OCI-LY1 (cell line): Measurements from ENCODE around the gene SPRED2.

Experiments used
- H2AFZ ChIP-seq: fragments of 200-600 bp; sonication (generic), shearing (Covaris generic); 2 replicates; pipeline ENCODE4 v1.6.0; 2014; ENCODE audit warnings: antibody characterized with exemption, mild to moderate bottlenecking, low read length
- H3F3A ChIP-seq: fragments of 200-600 bp; sonication (generic), shearing (Covaris generic); 2 replicates; pipeline ENCODE4 v1.6.0; 2014; ENCODE audit warnings: mild to moderate bottlenecking, antibody characterized with exemption, low read length, moderate library complexity; ENCODE audit not compliant: insufficient read depth
- H3K27ac ChIP-seq: fragments of 200-600 bp; sonication (generic); 2 replicates; pipeline ENCODE4 v1.5.1; 2014; ENCODE audit warnings: low read length, mixed run types, mild to moderate bottlenecking, low read depth; ENCODE audit not compliant: poor library complexity, severe bottlenecking
- H3K27me3 ChIP-seq: fragments of 200-600 bp; sonication (generic); 2 replicates; pipeline ENCODE4 v1.6.0; 2014; ENCODE audit warnings: antibody characterized with exemption, mild to moderate bottlenecking, low read length, moderate library complexity; ENCODE audit not compliant: insufficient read depth
- H3K36me3 ChIP-seq: fragments of 200-600 bp; sonication (generic); 2 replicates; pipeline ENCODE4 v1.6.1; 2014; ENCODE audit warnings: mild to moderate bottlenecking, antibody characterized with exemption, low read length, moderate library complexity, mixed read lengths; ENCODE audit not compliant: insufficient read depth
- H3K4me1 ChIP-seq: fragments of 200-600 bp; sonication (generic); 2 replicates; pipeline ENCODE4 v1.5.1; 2014; ENCODE audit warnings: mild to moderate bottlenecking, low read length, moderate library complexity; ENCODE audit not compliant: insufficient read depth, severe bottlenecking
- H3K4me2 ChIP-seq: fragments of 200-600 bp; sonication (generic), shearing (Covaris generic); 2 replicates; pipeline ENCODE4 v1.6.1; 2014; ENCODE audit warnings: low read length
- H3K4me3 ChIP-seq: fragments of 200-600 bp; sonication (generic); 2 replicates; pipeline ENCODE4 v1.5.1; 2014; ENCODE audit warnings: low read length, low read depth, mild to moderate bottlenecking, mixed read lengths; ENCODE audit not compliant: poor library complexity, severe bottlenecking
- H3K79me2 ChIP-seq: fragments of 200-600 bp; shearing (Covaris generic); 2 replicates; pipeline ENCODE4 v1.6.1; 2016; ENCODE audit warnings: mixed run types, low read length, mixed read lengths; ENCODE audit not compliant: insufficient read depth
- H3K9ac ChIP-seq: fragments of 200-600 bp; sonication (generic), shearing (Covaris generic); 2 replicates; pipeline ENCODE4 v1.6.1; 2014; ENCODE audit warnings: mild to moderate bottlenecking, low read length, mixed read lengths
- H3K9me2 ChIP-seq: fragments of 200-600 bp; sonication (generic), shearing (Covaris generic); 2 replicates; pipeline ENCODE4 v1.6.1; 2014; ENCODE audit warnings: low read depth, mild to moderate bottlenecking, low read length, mixed read lengths
- H3K9me3 ChIP-seq: fragments of 200-600 bp; shearing (Covaris generic); 2 replicates; pipeline ENCODE4 v1.6.1; 2014; ENCODE audit warnings: low read length, mixed read lengths
- H4K20me1 ChIP-seq: fragments of 200-600 bp; sonication (generic), shearing (Covaris generic); 2 replicates; pipeline ENCODE4 v1.6.0; 2016; ENCODE audit warnings: mild to moderate bottlenecking, low read length; ENCODE audit not compliant: insufficient read depth
- CTCF ChIP-seq: fragments of 200-600 bp; sonication (generic), shearing (Covaris generic); IDR thresholded peaks from 2 replicates; pipeline ENCODE4 v1.5.1; 2017; ENCODE audit warnings: mild to moderate bottlenecking, antibody characterized with exemption, low read length, moderate library complexity, mixed read lengths
- EZH2 ChIP-seq: fragments of 200-600 bp; sonication (generic), shearing (Covaris generic); IDR thresholded peaks from 2 replicates; pipeline ENCODE4 v1.8.0; 2017; ENCODE audit warnings: borderline replicate concordance, mixed run types, mild to moderate bottlenecking, antibody characterized with exemption, low read length, moderate library complexity, mixed read lengths

Gene SPRED2

DNA sequence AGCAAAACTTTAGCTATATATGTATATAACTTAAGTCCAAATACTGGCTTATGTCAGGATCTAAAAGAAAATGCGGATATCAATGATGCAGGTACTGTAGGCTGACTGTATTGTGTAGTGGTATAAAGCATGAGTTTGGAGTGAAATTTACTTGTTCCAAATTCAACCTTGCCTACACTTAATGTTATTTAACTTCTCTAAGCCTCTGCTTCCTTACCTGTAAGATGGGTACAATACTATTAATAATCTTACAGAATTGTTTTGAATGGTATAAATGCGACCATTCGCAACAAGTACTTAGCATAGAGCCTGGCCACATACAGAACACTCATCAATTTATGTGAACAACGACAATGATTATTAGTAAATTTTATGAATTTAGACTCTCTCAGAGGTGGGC, 62.4 kb downstream of the SPRED2 start:
- Histone ChIP-seq H3K9ac (peak overlapping the region; percentile 58; the same call in 1 of the 2 replicates), H3K4me1 (peaks cover 99% of the 10 kb centered on the region), H3K4me3 (peak overlapping the region; percentile 34), H4K20me1 (no peaks in the 10 kb centered on the region), H3K9me2 (no peaks in the 10 kb centered on the region), H3K27me3 (no peaks in the 10 kb centered on the region), H3K79me2 (peaks cover 65% of the 10 kb centered on the region), H3K4me2 (peak overlapping the region; percentile 68), H3K9me3 (no peaks in the 10 kb centered on the region), H3K36me3 (peaks cover 8% of the 10 kb centered on the region; the same call in 1 of the 2 replicates), H3K27ac (peak overlapping the region; percentile 94), H2AFZ (no peak overlapping the region), H3F3A (0 out of 2 replicates have a peak, but pooled peaks cover 5% of the 10 kb centered on the region)
- TF ChIP-seq EZH2 (no peak), CTCF (no peak)

- H3K4me1 ChIP-seq: peaks cover 99% of the 10 kb centered on the region
- H3K4me3 ChIP-seq: peak overlapping the region; percentile 34
- peak overlapping the region; percentile 68 for H3K4me2 ChIP-seq
- no peaks in the 10 kb centered on the region for H3K9me2 ChIP-seq
- H3K27me3 ChIP-seq: no peaks in the 10 kb centered on the region
- H3K9ac ChIP-seq: no peak overlapping the region; the same call in 1 of the 2 replicates
- H3K9me3 ChIP-seq: no peaks in the 10 kb centered on the region
- H2AFZ ChIP-seq: no peak overlapping the region
- H4K20me1 ChIP-seq: no peaks in the 10 kb centered on the region
- 0 out of 2 replicates have a peak, but pooled peaks cover 5% of the 10 kb centered on the region for H3F3A ChIP-seq
- H3K36me3 ChIP-seq: peaks cover 7% of the 10 kb centered on the region; the same call in 1 of the 2 replicates
- H3K79me2 ChIP-seq: peaks cover 68% of the 10 kb centered on the region
- H3K27ac ChIP-seq: peak overlapping the region; percentile 94
- no peak for TF ChIP-seq CTCF
- no peak for TF ChIP-seq EZH2
These were observed 62.8 kb downstream of the SPRED2 start for GRCh38 chr2:65369574-65369973.

GRCh38 chr2:65368468-65368867, 63.9 kb downstream of the SPRED2 start:
- Histone ChIP-seq H4K20me1 (no peaks in the 10 kb centered on the region), H3K79me2 (peaks cover 68% of the 10 kb centered on the region), H3K27ac (peak overlapping the region; percentile 94), H3K36me3 (peaks cover under 1% of the 10 kb centered on the region; the same call in 1 of the 2 replicates), H3K9ac (no peak overlapping the region), H3F3A (0 out of 2 replicates have a peak, but pooled peaks cover 5% of the 10 kb centered on the region), H3K4me2 (no peak overlapping the region; the same call in 1 of the 2 replicates), H3K4me3 (no peak overlapping the region), H3K9me3 (no peaks in the 10 kb centered on the region), H2AFZ (no peak overlapping the region), H3K27me3 (no peaks in the 10 kb centered on the region), H3K4me1 (peaks cover 99% of the 10 kb centered on the region), H3K9me2 (no peaks in the 10 kb centered on the region)
- no peak for TF ChIP-seq CTCF
- TF ChIP-seq EZH2: no peak
